Fibroblast of lung (primary cell): ENCODE measurements around the gene CFAP73. TPM values are rescaled to one million over a fixed set of nuclear protein-coding genes. Genes with fewer than 3 reads are reported as not detected.

Experiments used
- DNase-seq, 2 donors: peaks; one replicate each; pipeline versions ENCODE4 v3.0.0 to v3.0.0-alpha.2; 2010; ENCODE audit warnings: low read depth in 2 of 2
- H2AFZ ChIP-seq: 2 replicates; pipeline ENCODE4 v1.5.1; 2012; ENCODE audit warnings: low read length, control low read depth, inconsistent platforms
- H3K27ac ChIP-seq: 2 replicates; pipeline ENCODE4 v1.5.1; 2011; ENCODE audit warnings: low read length, control low read depth; ENCODE audit not compliant: insufficient read depth
- H3K27me3 ChIP-seq: 2 replicates; pipeline ENCODE4 v1.5.1; 2011; ENCODE audit warnings: mild to moderate bottlenecking, low read length; ENCODE audit not compliant: control insufficient read depth, insufficient read depth
- H3K36me3 ChIP-seq: 2 replicates; pipeline ENCODE4 v1.5.1; 2011; ENCODE audit warnings: low read length; ENCODE audit not compliant: control insufficient read depth, insufficient read depth
- H3K4me1 ChIP-seq: 2 replicates; pipeline ENCODE4 v1.5.1; 2011; ENCODE audit warnings: low read length; ENCODE audit not compliant: control insufficient read depth, insufficient read depth; ENCODE audit errors: extremely low read depth
- H3K4me2 ChIP-seq: 2 replicates; pipeline ENCODE4 v1.5.1; 2011; ENCODE audit warnings: low read length, control low read depth; ENCODE audit not compliant: insufficient read depth; ENCODE audit errors: extremely low read depth
- H3K4me3 ChIP-seq, 4 experiments: fragments of 200-600 bp in 1 of 4; sonication (generic) in 1 of 4; replicated peaks in 1 of 4; 2 replicates each; pipeline ENCODE4 v1.5.1; 2011 to 2016; ENCODE audit warnings: low read length in 4 of 4, low read depth in 3 of 4, mild to moderate bottlenecking in 3 of 4, control low read depth in 2 of 4, inconsistent platforms in 1 of 4, mixed read lengths in 1 of 4; ENCODE audit not compliant: insufficient read depth in 1 of 4; ENCODE audit errors: control extremely low read depth in 1 of 4
- H3K79me2 ChIP-seq: 2 replicates; pipeline ENCODE4 v1.5.1; 2012; ENCODE audit warnings: mild to moderate bottlenecking, low read length, inconsistent platforms; ENCODE audit not compliant: control insufficient read depth, insufficient read depth
- H3K9ac ChIP-seq: 2 replicates; pipeline ENCODE4 v1.5.1; 2011; ENCODE audit warnings: mild to moderate bottlenecking, low read length, control low read depth; ENCODE audit not compliant: insufficient read depth
- H3K9me3 ChIP-seq: 2 replicates; pipeline ENCODE4 v1.5.1; 2012; ENCODE audit warnings: low read depth, low read length; ENCODE audit not compliant: control insufficient read depth, insufficient read depth
- H4K20me1 ChIP-seq: 2 replicates; pipeline ENCODE4 v1.5.1; 2011; ENCODE audit warnings: low read length; ENCODE audit not compliant: control insufficient read depth, insufficient read depth; ENCODE audit errors: extremely low read depth
- CTCF ChIP-seq, 2 donors: IDR thresholded peaks in 1 of 2; conservative IDR thresholded peaks in 1 of 2; 1 replicate in 1 of 2; 2 replicates in 1 of 2; pipeline ENCODE4 v1.5.1; 2011 to 2012; ENCODE audit warnings: low read length in 2 of 2, control low read depth in 1 of 2, inconsistent platforms in 1 of 2, low read depth in 1 of 2, mild to moderate bottlenecking in 1 of 2
- EZH2 ChIP-seq: IDR thresholded peaks from 2 replicates; pipeline ENCODE4 v1.5.1; 2012; ENCODE audit warnings: low read length, control low read depth, mild to moderate bottlenecking; ENCODE audit errors: missing control alignments
- polyA plus RNA-seq, 2 donors: library from polyadenylated mRNA; depleted of rRNA in 1 of 2; stranded (reverse) in 1 of 2; unstranded in 1 of 2; fragments of >200 nt; gene quantifications; 2 replicates each; pipeline ENCODE4 v1.2.1, GENCODE V29; 2011 to 2012; ENCODE audit warnings: missing spikeins in 1 of 2
- total RNA-seq: library from RNA; depleted of rRNA; stranded (reverse); fragments of >200 nt; gene quantifications from 2 replicates; pipeline ENCODE4 v1.2.1, GENCODE V29; 2014

Gene CFAP73
- total and polyA plus RNA-seq, 2 donors (not counting 1 experiment from before 2014, with no cell fraction given): not detected

DNA sequence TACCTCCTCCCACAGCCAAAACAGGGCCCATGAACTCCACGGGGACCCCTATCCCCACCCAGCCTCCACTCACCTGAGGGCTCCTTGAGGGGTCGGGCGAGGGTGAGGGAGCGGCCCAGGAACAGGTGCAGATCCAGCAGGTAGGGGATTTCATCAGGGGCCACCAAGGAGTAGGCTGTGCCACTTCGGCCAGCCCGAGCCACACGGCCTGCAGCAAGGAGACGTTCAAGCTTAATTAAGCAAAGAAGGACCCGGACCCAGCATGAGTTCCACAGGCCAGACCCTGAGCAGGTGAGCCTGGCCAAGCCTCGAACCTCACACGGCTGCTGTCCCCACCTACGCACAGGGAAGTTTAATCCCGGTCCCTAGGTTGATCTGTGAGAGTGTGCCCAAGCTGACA, 20.2 kb downstream of the CFAP73 start:
- no peaks in the 10 kb centered on the region for H3K4me1 ChIP-seq
- no peaks in the 10 kb centered on the region for H3K27me3 ChIP-seq
- no peak overlapping the region for H3K4me3 ChIP-seq
- H3K9me3 ChIP-seq: no peaks in the 10 kb centered on the region
- H3K36me3 ChIP-seq: peaks cover 25% of the 10 kb centered on the region
- no peak overlapping the region for H3K27ac ChIP-seq
- H4K20me1 ChIP-seq: no peaks in the 10 kb centered on the region
- DNase-seq: no peak
- no peak overlapping the region for H3K4me2 ChIP-seq
- H3K79me2 ChIP-seq: no peaks in the 10 kb centered on the region
- no peak overlapping the region for H3K9ac ChIP-seq
- H2AFZ ChIP-seq: no peak overlapping the region
- TF ChIP-seq EZH2 (no peak), CTCF (conservative IDR thresholded peaks at IDR 0.05 in 1 of 2, IDR thresholded peaks at IDR 0.05 in 1 of 2; ENCODE audit: low read depth in 1 of 2, low read length in 2 of 2) (no peak)

GRCh38 chr12:113170457-113170856, 20.9 kb downstream of the CFAP73 start:
- TF ChIP-seq CTCF (conservative IDR thresholded peaks at IDR 0.05 in 1 of 2, IDR thresholded peaks at IDR 0.05 in 1 of 2; ENCODE audit: low read depth in 1 of 2, low read length in 2 of 2) (no peak), EZH2 (no peak)
- no peak for DNase-seq
- Histone ChIP-seq H3K4me3 (no peak overlapping the region), H3K4me2 (no peak overlapping the region), H2AFZ (no peak overlapping the region), H4K20me1 (no peaks in the 10 kb centered on the region), H3K4me1 (no peaks in the 10 kb centered on the region), H3K79me2 (no peaks in the 10 kb centered on the region), H3K27me3 (no peaks in the 10 kb centered on the region), H3K36me3 (peaks cover 19% of the 10 kb centered on the region), H3K9ac (no peak overlapping the region), H3K9me3 (no peaks in the 10 kb centered on the region), H3K27ac (no peak overlapping the region)

GRCh38 chr12:113170926-113171325, 21.4 kb downstream of the CFAP73 start:
- DNase-seq: no peak
- Histone ChIP-seq H3K27ac (no peak overlapping the region), H3K9me3 (no peaks in the 10 kb centered on the region), H2AFZ (no peak overlapping the region), H3K79me2 (no peaks in the 10 kb centered on the region), H3K4me3 (no peak overlapping the region), H4K20me1 (no peaks in the 10 kb centered on the region), H3K4me2 (no peak overlapping the region), H3K4me1 (no peaks in the 10 kb centered on the region), H3K36me3 (peaks cover 15% of the 10 kb centered on the region), H3K27me3 (no peaks in the 10 kb centered on the region), H3K9ac (no peak overlapping the region)
- TF ChIP-seq EZH2: no peak
- no peak for TF ChIP-seq CTCF (conservative IDR thresholded peaks at IDR 0.05 in 1 of 2, IDR thresholded peaks at IDR 0.05 in 1 of 2; ENCODE audit: low read depth in 1 of 2, low read length in 2 of 2)
